B cell (primary cell): ENCODE data around the gene PRR33. TPM values are rescaled to one million over a fixed set of nuclear protein-coding genes. Genes with fewer than 3 reads are reported as not detected.

Source experiments
- ATAC-seq: fragments of 200-7000 bp; cut with Tn5 transposase; one replicate; pipeline ENCODE4 v1.10.0; 2021; ENCODE audit warnings: low read depth, mild to moderate bottlenecking, moderate number of reproducible peaks, moderate library complexity
- CTCF ChIA-PET: fragments of 350-600 bp; sonication (Branson Sonifier 250); formaldehyde crosslinking; loops from one replicate; lab custom pipeline; 2021; ENCODE audit warnings: antibody characterized with exemption, inconsistent platforms; lab: Charles Lee
- POLR2A ChIA-PET: fragments of 350-600 bp; sonication (Branson Sonifier 250); formaldehyde crosslinking; loops from one replicate; lab custom pipeline; 2021; ENCODE audit warnings: antibody characterized with exemption; lab: Charles Lee
- DNase-seq: peaks from one replicate; pipeline ENCODE4 v3.0.0; 2013
- H2AFZ ChIP-seq: 2 replicates; pipeline ENCODE4 v1.6.1; 2012; ENCODE audit warnings: mild to moderate bottlenecking, low read depth, low read length; ENCODE audit not compliant: insufficient read depth, poor library complexity, severe bottlenecking
- H3K27ac ChIP-seq, 2 donors: 1 replicate in 1 of 2; 2 replicates in 1 of 2; pipeline ENCODE4 v1.5.1; 2012 to 2013; ENCODE audit warnings: low read length in 2 of 2, mild to moderate bottlenecking in 2 of 2, moderate library complexity in 1 of 2
- H3K27me3 ChIP-seq, 4 experiments: fragments of 200-600 bp in 1 of 4; sonication (generic) in 1 of 4; replicated peaks in 1 of 4; 1 replicate in 2 of 4; 2 replicates in 2 of 4; pipeline versions ENCODE4 v1.6.1 to v1.7.0; 2013 to 2016; ENCODE audit warnings: low read length in 3 of 4, mild to moderate bottlenecking in 2 of 4, mixed read lengths in 1 of 4, moderate library complexity in 1 of 4; ENCODE audit not compliant: insufficient read depth in 4 of 4, control insufficient read depth in 3 of 4; ENCODE audit errors: control extremely low read depth in 1 of 4
- H3K36me3 ChIP-seq, 2 experiments: replicated peaks in 1 of 2; 1 replicate in 1 of 2; 2 replicates in 1 of 2; pipeline versions ENCODE4 v1.6.1 to v1.7.1; 2013; ENCODE audit warnings: low read length in 1 of 2; ENCODE audit not compliant: insufficient read depth in 2 of 2, control insufficient read depth in 1 of 2; ENCODE audit errors: control extremely low read depth in 1 of 2, extremely low read depth in 1 of 2
- H3K4me1 ChIP-seq, 2 donors: fragments of 200-600 bp in 1 of 2; sonication (generic) in 1 of 2; 1 replicate in 1 of 2; 2 replicates in 1 of 2; pipeline versions ENCODE4 v1.5.1 to v1.6.1; 2013 to 2017; ENCODE audit warnings: low read length in 2 of 2; ENCODE audit not compliant: control insufficient read depth in 2 of 2, insufficient read depth in 2 of 2
- H3K4me2 ChIP-seq: replicated peaks from 2 replicates; pipeline ENCODE3; 2012; ENCODE audit warnings: mild to moderate bottlenecking, low read depth, low read length; ENCODE audit not compliant: poor library complexity, severe bottlenecking
- H3K4me3 ChIP-seq, 5 experiments: fragments of 200-600 bp in 1 of 5; sonication (generic) in 1 of 5; 1 replicate in 3 of 5; 2 replicates in 2 of 5; pipeline versions ENCODE4 v1.5.1 to v1.7.0; 2011 to 2016; ENCODE audit warnings: low read length in 4 of 5, mild to moderate bottlenecking in 4 of 5, low read depth in 2 of 5, control low read depth in 1 of 5, moderate library complexity in 1 of 5; ENCODE audit not compliant: insufficient read depth in 1 of 5; ENCODE audit errors: control extremely low read depth in 1 of 5, extremely low read depth in 1 of 5
- H3K79me2 ChIP-seq: fragments of 200-600 bp; sonication (generic); one replicate; pipeline ENCODE4 v1.6.0; 2016; ENCODE audit warnings: low read length; ENCODE audit not compliant: control insufficient read depth, insufficient read depth
- H3K9ac ChIP-seq: fragments of 200-600 bp; sonication (generic); 2 replicates; pipeline ENCODE4 v1.6.1; 2017; ENCODE audit warnings: mild to moderate bottlenecking, low read length, moderate library complexity
- H3K9me3 ChIP-seq, 3 donors: one replicate each; pipeline versions ENCODE4 v1.6.1 to v1.7.1; 2013; ENCODE audit warnings: low read length in 2 of 3; ENCODE audit not compliant: control insufficient read depth in 2 of 3, insufficient read depth in 1 of 3; ENCODE audit errors: control extremely low read depth in 1 of 3
- H4K20me1 ChIP-seq: 2 replicates; pipeline ENCODE4 v1.6.0; 2012; ENCODE audit warnings: mild to moderate bottlenecking, low read length; ENCODE audit not compliant: insufficient read depth, control insufficient read depth, poor library complexity, severe bottlenecking
- H3K27ac Mint-ChIP-seq: one replicate; pipeline ENCODE4 v1.8.0; 2021; ENCODE audit warnings: mixed read lengths
- H3K27me3 Mint-ChIP-seq: one replicate; pipeline ENCODE4 v1.8.0; 2021; ENCODE audit warnings: mixed read lengths
- H3K4me1 Mint-ChIP-seq: one replicate; pipeline ENCODE4 v1.8.0; 2021; ENCODE audit warnings: mixed read lengths
- H3K4me3 Mint-ChIP-seq: one replicate; pipeline ENCODE4 v1.8.0; 2021; ENCODE audit warnings: mixed read lengths
- H3K9me3 Mint-ChIP-seq: one replicate; pipeline ENCODE4 v1.8.0; 2022; ENCODE audit warnings: mixed read lengths; ENCODE audit not compliant: insufficient read depth
- EZH2 ChIP-seq: IDR thresholded peaks from 2 replicates; pipeline ENCODE4 v1.6.1; 2012; ENCODE audit warnings: borderline replicate concordance, low read depth, mild to moderate bottlenecking, moderate library complexity, low read length; ENCODE audit not compliant: insufficient read depth, poor library complexity, severe bottlenecking
- WGBS: methylation state at CpG from one replicate; pipeline ENCODE4 v1.1.5; 2013; ENCODE audit warnings: missing lambda C conversion rate; ENCODE audit not compliant: insufficient coverage; 5-methylcytosine and 5-hydroxymethylcytosine counted together
- intact Hi-C: fragments of 100-400 bp; cut with micrococcal nuclease; formaldehyde crosslinking; loops from one replicate; pipeline ENCODE4 v1.10.0; 2022
- polyA plus RNA-seq: library from polyadenylated mRNA; depleted of rRNA; stranded (reverse); fragments of >200 nt; gene quantifications from 2 replicates; pipeline ENCODE4 v1.2.3, GENCODE V29; 2012
- total RNA-seq, 2 donors: library from RNA; stranded (reverse); fragments of 120-200 nt in 1 of 2; gene quantifications; 1 replicate in 1 of 2; 2 replicates in 1 of 2; pipeline versions ENCODE4 v1.2.3 to v1.2.4, GENCODE V29; 2013 to 2022
- TF ChIP-seq, protein P1 (sequence below): fragments of 200-600 bp; IDR thresholded peaks from one replicate; pipeline ENCODE4 v1.8.0; 2022; ENCODE audit warnings: antibody characterized with exemption, mild to moderate bottlenecking

The PRR33 gene
- total and polyA plus RNA-seq, 2 donors (not counting 1 experiment from before 2014, with no cell fraction given) = not detected

- H3K4me1 Mint-ChIP-seq = peaks cover 63% of the 10 kb centered on the region
- no peak overlapping the region for H3K27ac ChIP-seq
- WGBS = 85% methylated on average over 47 of the region's 50 CpGs
Measured at GRCh38 chr11:1870721-1871466, 20.8 kb downstream of the PRR33 start.

DNA sequence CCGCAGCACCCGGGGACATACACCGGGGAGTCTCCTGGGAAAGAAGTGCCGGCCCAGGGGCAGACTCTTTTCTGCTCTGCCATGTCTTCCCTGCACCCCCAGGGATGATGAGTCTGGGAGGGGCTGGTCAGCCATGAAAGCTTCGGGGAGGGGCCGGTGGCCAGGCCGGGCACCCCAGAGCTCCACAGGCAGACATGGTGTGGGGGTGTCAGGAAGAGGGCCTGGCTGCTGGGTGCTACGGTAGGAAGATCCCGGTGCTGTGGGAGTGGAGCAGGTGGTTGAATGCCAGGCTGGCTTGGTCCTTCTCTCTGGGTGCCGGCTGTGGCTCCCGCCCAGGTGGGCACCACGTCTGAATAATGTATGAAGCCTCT, 21.4 kb downstream of the PRR33 start:
- Mint-ChIP-seq H3K27me3 (no peaks in the 10 kb centered on the region), H3K4me3 (peak overlapping the region; percentile 52), H3K4me1 (peaks cover 65% of the 10 kb centered on the region), H3K27ac (peak overlapping the region; percentile 50), H3K9me3 (no peaks in the 10 kb centered on the region)
- DNase-seq (no peak), ATAC-seq (no peak)
- peak overlapping the region; percentile 32 for H3K4me2 ChIP-seq
- 90% methylated on average over 12 of the region's 12 CpGs for WGBS
- H2AFZ ChIP-seq = no peak overlapping the region
- H3K9ac ChIP-seq = no peak overlapping the region
- POLR2A ChIA-PET = no interaction called here
- H3K27ac ChIP-seq = no peak overlapping the region
- no peaks in the 10 kb centered on the region for H3K9me3 ChIP-seq
- CTCF ChIA-PET = interaction anchor here (1.0 to 2.0 kb wide), 5 partner anchors 12 to 282 kb away, joined by 3 to 6 read pairs (median 3); no protein-coding TSS in a partner anchor
- peaks cover 0 to 34% of the 10 kb centered on the region in 2 experiments for H3K36me3 ChIP-seq
- H3K79me2 ChIP-seq = peaks cover 99% of the 10 kb centered on the region
- intact Hi-C loops = no loop called here
- no peak overlapping the region for H3K4me3 ChIP-seq
- TF ChIP-seq EZH2 = no peak
- TF ChIP-seq, protein P1, sequence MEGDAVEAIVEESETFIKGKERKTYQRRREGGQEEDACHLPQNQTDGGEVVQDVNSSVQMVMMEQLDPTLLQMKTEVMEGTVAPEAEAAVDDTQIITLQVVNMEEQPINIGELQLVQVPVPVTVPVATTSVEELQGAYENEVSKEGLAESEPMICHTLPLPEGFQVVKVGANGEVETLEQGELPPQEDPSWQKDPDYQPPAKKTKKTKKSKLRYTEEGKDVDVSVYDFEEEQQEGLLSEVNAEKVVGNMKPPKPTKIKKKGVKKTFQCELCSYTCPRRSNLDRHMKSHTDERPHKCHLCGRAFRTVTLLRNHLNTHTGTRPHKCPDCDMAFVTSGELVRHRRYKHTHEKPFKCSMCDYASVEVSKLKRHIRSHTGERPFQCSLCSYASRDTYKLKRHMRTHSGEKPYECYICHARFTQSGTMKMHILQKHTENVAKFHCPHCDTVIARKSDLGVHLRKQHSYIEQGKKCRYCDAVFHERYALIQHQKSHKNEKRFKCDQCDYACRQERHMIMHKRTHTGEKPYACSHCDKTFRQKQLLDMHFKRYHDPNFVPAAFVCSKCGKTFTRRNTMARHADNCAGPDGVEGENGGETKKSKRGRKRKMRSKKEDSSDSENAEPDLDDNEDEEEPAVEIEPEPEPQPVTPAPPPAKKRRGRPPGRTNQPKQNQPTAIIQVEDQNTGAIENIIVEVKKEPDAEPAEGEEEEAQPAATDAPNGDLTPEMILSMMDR = no peak
- H3K4me1 ChIP-seq = peaks cover 35 to 76% of the 10 kb centered on the region in 2 donors
- H3K27me3 ChIP-seq = no peaks in the 10 kb centered on the region
- H4K20me1 ChIP-seq = peaks cover 100% of the 10 kb centered on the region

More at GRCh38 chr11:1870721-1871466, 20.8 kb downstream of the PRR33 start:
- no peak overlapping the region for H3K4me3 ChIP-seq
- peaks cover 0 to 31% of the 10 kb centered on the region in 2 experiments for H3K36me3 ChIP-seq
- peak overlapping the region; percentile 32 for H3K4me2 ChIP-seq
- no peaks in the 10 kb centered on the region for H3K9me3 ChIP-seq
- intact Hi-C loops = no loop called here
- no peak overlapping the region for H3K9ac ChIP-seq
- no peak for TF ChIP-seq EZH2
- TF ChIP-seq, protein P1 = no peak
- ChIA-PET POLR2A (no interaction called here), CTCF (interaction anchor here (1.0 to 2.0 kb wide), 4 partner anchors 11 to 281 kb away, joined by 3 to 6 read pairs (median 3); no protein-coding TSS in a partner anchor)
- no peaks in the 10 kb centered on the region for H3K27me3 ChIP-seq
- H3K27me3 Mint-ChIP-seq = no peaks in the 10 kb centered on the region
- H2AFZ ChIP-seq = no peak overlapping the region
- ATAC-seq = no peak
- peaks cover 99% of the 10 kb centered on the region for H3K79me2 ChIP-seq
- peaks cover 35 to 81% of the 10 kb centered on the region in 2 donors for H3K4me1 ChIP-seq
- no peak overlapping the region for H3K27ac Mint-ChIP-seq
- DNase-seq = no peak
- H4K20me1 ChIP-seq = peaks cover 100% of the 10 kb centered on the region
- H3K4me3 Mint-ChIP-seq = peak overlapping the region; percentile 52
- H3K9me3 Mint-ChIP-seq = no peaks in the 10 kb centered on the region
